ENCODE results near the gene COG3.

Gene COG3

DNA sequence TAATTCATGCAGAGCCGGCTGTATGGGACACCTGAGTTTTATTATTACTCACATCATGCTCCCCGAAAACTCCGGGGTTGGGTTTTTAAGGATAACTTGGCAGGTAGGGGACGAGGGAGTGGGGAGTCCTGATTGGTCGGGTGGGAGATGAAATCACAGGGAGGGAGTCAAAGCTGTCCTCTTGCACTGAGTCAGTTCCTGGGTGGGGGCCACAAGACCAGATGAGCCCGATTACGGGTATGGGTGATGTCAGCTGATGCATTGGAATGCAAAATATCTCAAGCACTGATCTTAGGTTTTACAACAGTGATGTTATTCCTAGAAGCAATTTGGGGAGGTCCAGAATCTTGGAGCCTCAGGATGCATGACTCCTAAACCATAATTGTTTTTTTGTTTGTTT lies 18.6 kb upstream of the COG3 start:
- Mint-ChIP-seq H3K4me3 (no peak overlapping the region), H3K4me1 (peaks cover 11% of the 10 kb centered on the region), H3K27ac (no peak overlapping the region), H3K27me3 (ENCODE audit: low read depth, poor library complexity) (peaks cover 14% of the 10 kb centered on the region), H3K36me3 (ENCODE audit: low read depth) (no peaks in the 10 kb centered on the region), H3K9me3 (no peaks in the 10 kb centered on the region)
- DNase-seq = no peak
- TF ChIP-seq, protein P1, sequence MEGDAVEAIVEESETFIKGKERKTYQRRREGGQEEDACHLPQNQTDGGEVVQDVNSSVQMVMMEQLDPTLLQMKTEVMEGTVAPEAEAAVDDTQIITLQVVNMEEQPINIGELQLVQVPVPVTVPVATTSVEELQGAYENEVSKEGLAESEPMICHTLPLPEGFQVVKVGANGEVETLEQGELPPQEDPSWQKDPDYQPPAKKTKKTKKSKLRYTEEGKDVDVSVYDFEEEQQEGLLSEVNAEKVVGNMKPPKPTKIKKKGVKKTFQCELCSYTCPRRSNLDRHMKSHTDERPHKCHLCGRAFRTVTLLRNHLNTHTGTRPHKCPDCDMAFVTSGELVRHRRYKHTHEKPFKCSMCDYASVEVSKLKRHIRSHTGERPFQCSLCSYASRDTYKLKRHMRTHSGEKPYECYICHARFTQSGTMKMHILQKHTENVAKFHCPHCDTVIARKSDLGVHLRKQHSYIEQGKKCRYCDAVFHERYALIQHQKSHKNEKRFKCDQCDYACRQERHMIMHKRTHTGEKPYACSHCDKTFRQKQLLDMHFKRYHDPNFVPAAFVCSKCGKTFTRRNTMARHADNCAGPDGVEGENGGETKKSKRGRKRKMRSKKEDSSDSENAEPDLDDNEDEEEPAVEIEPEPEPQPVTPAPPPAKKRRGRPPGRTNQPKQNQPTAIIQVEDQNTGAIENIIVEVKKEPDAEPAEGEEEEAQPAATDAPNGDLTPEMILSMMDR (IDR thresholded peaks at IDR 0.05) = no peak

DNA sequence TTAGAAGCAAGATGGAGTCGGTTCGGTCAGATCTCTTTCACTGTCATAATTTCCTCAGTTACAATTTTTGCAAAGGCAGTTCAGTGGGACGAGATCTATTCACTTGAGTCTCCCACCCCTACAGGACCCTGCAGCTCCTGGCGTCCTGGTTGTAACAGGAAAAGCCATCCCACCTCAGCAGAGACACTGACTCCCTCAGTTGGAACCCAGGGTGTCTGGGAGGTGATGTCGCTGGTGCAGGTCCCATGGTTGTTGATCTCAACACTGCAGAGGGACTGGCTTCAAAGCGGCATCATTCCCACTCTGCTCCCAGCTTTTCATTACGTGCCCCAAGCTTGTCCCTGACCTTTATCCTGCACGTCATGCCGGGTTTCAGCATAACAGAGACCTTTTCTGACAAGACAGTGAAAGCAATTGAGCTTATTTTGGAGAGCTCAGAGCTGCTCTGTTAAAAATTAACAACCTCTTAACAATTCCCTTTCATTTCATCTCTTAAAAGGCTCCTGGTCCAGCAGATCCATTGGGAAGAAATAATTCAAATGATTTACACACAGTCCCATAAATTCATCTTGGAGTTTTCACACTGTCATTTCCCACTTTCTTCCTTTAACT lies 17.6 kb upstream of the COG3 start:
- DNase-seq = no peak
- no peak overlapping the region for H3K4me3 Mint-ChIP-seq

DNA sequence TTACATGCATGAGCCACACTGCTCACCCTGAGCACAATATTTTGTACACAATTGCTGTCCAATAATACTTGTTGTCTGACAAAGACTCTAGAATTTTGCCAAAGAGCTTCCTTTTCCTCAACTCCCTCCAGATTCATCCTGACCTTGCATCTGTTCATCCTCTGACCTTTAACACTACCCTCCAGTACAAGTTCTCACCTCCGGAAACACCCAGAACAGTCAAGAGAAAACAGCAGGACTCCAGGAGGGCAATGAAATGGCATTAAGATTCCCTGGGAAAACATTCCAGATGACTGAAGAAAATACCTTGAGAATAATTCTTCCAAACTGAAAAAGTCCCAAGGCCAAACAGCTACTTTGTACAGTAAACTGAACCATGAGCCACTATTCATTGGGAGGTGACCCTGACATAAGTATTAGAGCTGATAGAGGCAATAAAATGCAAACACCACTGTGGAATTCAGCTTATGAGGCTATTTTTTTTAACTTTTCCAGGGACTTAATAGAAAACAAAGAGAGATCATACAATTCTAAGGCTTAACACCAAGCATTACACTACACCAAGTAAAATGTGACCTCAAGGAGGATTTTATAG lies 15.7 kb upstream of the COG3 start:
- TF ChIP-seq, protein P1 (IDR thresholded peaks at IDR 0.05) = no peak
- no peak overlapping the region for H3K27ac Mint-ChIP-seq
- H3K4me1 Mint-ChIP-seq = peaks cover 16% of the 10 kb centered on the region
- no peaks in the 10 kb centered on the region for H3K9me3 Mint-ChIP-seq
- no peak for DNase-seq
- H3K27me3 Mint-ChIP-seq (ENCODE audit: low read depth, poor library complexity) = peaks cover 11% of the 10 kb centered on the region
- no peaks in the 10 kb centered on the region for H3K36me3 Mint-ChIP-seq (ENCODE audit: low read depth)
- no peak overlapping the region for H3K4me3 Mint-ChIP-seq

More for the DNA sequence above, 17.6 kb upstream of the COG3 start:
- no peaks in the 10 kb centered on the region for H3K9me3 Mint-ChIP-seq
- H3K27ac Mint-ChIP-seq = no peak overlapping the region
- TF ChIP-seq, protein P1 (IDR thresholded peaks at IDR 0.05) = no peak
- no peaks in the 10 kb centered on the region for H3K36me3 Mint-ChIP-seq (ENCODE audit: low read depth)
- H3K27me3 Mint-ChIP-seq (ENCODE audit: low read depth, poor library complexity) = peaks cover 14% of the 10 kb centered on the region
- H3K4me1 Mint-ChIP-seq = peaks cover 11% of the 10 kb centered on the region

DNA sequence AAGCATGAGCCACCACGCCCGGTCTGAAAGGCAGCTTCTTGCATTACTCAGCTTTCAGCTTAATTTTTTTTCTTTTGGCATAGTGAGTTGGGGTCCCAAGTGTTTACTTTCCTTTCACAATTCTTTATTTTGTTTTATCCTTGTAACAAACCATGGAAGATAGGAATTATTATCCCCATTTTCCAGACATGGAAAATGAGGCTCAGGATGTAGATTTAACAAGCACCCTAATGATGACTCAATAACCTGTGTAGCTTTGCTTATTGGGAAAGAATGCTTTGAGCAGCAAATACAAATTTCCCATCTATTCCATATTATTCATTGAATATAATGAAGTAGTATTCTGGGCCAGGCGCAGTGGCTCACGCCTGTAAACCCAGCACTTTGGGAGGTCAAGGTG lies 13.5 kb upstream of the COG3 start:
- H3K9me3 Mint-ChIP-seq = no peaks in the 10 kb centered on the region
- no peak overlapping the region for H3K27ac Mint-ChIP-seq
- no peaks in the 10 kb centered on the region for H3K36me3 Mint-ChIP-seq (ENCODE audit: low read depth)
- peaks cover 17% of the 10 kb centered on the region for H3K4me1 Mint-ChIP-seq
- H3K27me3 Mint-ChIP-seq (ENCODE audit: low read depth, poor library complexity) = peaks cover 14% of the 10 kb centered on the region
- TF ChIP-seq, protein P1 (IDR thresholded peaks at IDR 0.05) = no peak
- no peak overlapping the region for H3K4me3 Mint-ChIP-seq
- no peak for DNase-seq

DNA sequence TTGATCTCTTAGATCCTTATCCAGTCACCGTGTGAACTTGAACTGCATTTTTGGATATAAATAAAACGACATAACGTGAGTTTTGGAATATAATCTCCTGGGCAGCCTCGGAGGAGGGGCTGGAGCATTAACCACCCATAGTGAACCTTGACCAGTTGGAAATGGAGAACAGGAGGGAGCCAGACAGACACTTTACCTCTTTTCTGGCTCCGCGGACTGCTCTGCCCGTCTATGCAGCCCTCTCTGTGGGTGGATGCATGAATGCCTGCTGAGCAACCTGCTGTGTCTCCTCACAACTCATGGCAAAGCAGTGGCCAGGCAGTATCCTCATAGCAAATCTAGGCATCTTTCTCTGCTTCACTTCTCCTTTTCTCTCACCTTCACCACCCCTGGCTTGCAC lies 10.5 kb upstream of the COG3 start:
- DNase-seq = no peak
- TF ChIP-seq, protein P1 (IDR thresholded peaks at IDR 0.05) = no peak
- no peaks in the 10 kb centered on the region for H3K36me3 Mint-ChIP-seq (ENCODE audit: low read depth)
- no peak overlapping the region for H3K4me3 Mint-ChIP-seq
- peaks cover 6% of the 10 kb centered on the region for H3K4me1 Mint-ChIP-seq
- H3K9me3 Mint-ChIP-seq = peaks cover 10% of the 10 kb centered on the region
- no peak overlapping the region for H3K27ac Mint-ChIP-seq
- H3K27me3 Mint-ChIP-seq (ENCODE audit: low read depth, poor library complexity) = peaks cover 28% of the 10 kb centered on the region
